Muscle layer of duodenum (tissue), 2 donors: ENCODE measurements around the gene TMEM131.
"Not testable (repeated sequence)": the region's sequence is repeated elsewhere in the genome, so short reads cannot be mapped to it uniquely, and the experiment has no call there.

Experiments
- H3K27ac ChIP-seq: one replicate; pipeline ENCODE4 v1.7.0; 2013; ENCODE audit warnings: mild to moderate bottlenecking, low read length
- H3K27me3 ChIP-seq: one replicate; pipeline ENCODE4 v1.7.0; 2013; ENCODE audit warnings: low read depth, mild to moderate bottlenecking, control low read depth, low read length
- H3K36me3 ChIP-seq, 2 donors: one replicate each; pipeline ENCODE4 v1.7.0; 2013; ENCODE audit warnings: low read length in 2 of 2, control low read depth in 1 of 2, mild to moderate bottlenecking in 1 of 2; ENCODE audit not compliant: insufficient read depth in 2 of 2, control insufficient read depth in 1 of 2
- H3K4me1 ChIP-seq, 2 donors: one replicate each; pipeline ENCODE4 v1.7.0; 2013; ENCODE audit warnings: low read length in 2 of 2, mild to moderate bottlenecking in 2 of 2, control low read depth in 1 of 2, moderate library complexity in 1 of 2; ENCODE audit not compliant: insufficient read depth in 2 of 2, control insufficient read depth in 1 of 2
- H3K4me3 ChIP-seq, 2 donors: one replicate each; pipeline ENCODE4 v1.7.0; 2013; ENCODE audit warnings: low read length in 2 of 2, low read depth in 1 of 2, mild to moderate bottlenecking in 1 of 2
- H3K9me3 ChIP-seq, 2 donors: one replicate each; pipeline ENCODE4 v1.7.0; 2013; ENCODE audit warnings: low read length in 2 of 2, control low read depth in 1 of 2, mild to moderate bottlenecking in 1 of 2; ENCODE audit not compliant: control insufficient read depth in 1 of 2
- donor health status: healthy.

Gene TMEM131

DNA sequence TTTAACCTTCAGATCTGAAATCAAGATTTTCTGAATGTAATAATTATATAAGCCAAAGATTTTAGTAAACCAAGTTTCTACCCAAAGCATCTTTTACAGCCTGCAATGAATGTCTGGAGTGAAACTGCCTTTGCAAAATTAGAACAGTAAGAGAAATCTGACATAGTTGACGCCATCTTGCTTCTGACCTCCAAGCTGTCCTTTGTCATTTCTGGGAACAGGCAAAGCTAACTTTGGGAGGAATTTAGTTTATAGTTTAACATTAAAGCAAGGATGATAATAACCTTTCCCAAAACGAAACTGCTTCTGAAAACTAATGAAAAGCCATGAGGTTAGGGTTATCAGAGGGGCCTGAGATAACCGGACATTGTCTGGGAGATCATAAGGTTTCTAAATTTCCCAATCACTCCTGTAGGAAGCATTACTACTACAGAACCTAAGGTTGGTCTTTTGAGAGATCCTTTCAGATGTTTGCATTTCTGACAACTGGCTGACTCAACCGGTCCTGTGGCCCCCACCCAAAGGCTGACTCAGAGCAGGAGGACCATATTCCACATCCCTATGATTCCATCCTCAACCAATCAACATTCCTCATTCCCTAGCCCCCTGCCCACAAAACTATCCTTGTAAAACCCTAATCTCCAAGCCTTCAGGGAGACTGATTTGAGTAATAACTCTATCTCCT is 124.5 kb downstream of the TMEM131 start:
- no peaks in the 10 kb centered on the region for H3K27me3 ChIP-seq
- H3K4me1 ChIP-seq = peaks cover 14 to 31% of the 10 kb centered on the region in 2 donors
- H3K36me3 ChIP-seq = no peaks in the 10 kb centered on the region
- no peak overlapping the region for H3K27ac ChIP-seq
- H3K4me3 ChIP-seq = no peak overlapping the region
- H3K9me3 ChIP-seq = peaks cover 0 to 2% of the 10 kb centered on the region in 2 donors

DNA sequence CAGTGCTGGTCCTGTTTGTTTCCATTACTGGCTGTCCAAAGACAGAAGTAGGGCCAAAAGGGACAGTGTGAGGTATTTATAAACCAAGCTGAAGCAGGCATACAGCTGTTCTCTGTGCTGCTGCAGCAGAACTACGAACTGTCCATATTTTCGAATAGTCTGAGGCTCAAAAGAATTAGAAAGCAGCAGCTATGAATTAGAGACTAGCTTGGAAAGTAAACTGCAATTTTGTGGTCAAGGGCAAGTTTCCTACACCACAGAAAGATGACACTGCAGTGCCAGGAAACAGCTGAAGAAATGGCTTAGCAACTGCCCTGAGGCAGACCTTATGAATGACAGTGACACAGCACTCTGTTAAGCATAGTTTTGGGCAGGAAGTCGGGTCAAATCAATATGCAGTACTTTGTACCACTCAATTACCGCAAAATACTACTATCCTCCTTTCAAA is 125.3 kb downstream of the TMEM131 start:
- H3K4me3 ChIP-seq = no peak overlapping the region
- peaks cover 14 to 31% of the 10 kb centered on the region in 2 donors for H3K4me1 ChIP-seq
- H3K36me3 ChIP-seq = no peaks in the 10 kb centered on the region
- peaks cover 0 to 2% of the 10 kb centered on the region in 2 donors for H3K9me3 ChIP-seq
- no peaks in the 10 kb centered on the region for H3K27me3 ChIP-seq
- peak overlapping the region; percentile 17 for H3K27ac ChIP-seq

DNA sequence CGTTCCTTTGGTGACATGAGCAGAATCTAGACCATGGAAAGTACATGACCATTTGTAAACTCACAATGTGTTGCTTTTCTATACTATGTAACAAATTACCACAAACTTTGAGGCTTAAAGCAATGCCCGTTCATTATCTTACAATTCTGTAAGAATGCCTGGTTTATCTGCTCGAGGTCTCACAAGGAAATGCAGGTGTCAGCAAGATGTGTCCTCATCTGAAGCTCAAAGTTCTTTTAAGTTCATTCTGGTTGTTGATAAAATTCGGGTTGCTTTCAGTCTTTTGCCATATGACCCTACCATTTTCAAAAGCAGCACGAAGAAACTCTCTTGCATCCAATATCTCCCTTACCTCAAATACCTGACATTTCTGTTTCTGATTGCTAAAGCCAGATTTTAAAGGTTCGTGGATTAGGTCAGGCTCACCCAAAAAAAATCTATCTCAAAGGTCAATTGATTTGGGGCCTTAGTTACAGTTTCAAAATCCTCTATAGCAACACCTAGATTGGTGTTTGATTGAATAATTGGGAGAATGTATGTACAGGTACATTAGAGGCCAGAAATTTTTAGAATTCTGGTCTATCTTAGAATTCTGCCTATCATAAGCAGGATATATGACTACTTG is 125.9 kb downstream of the TMEM131 start:
- Histone ChIP-seq H3K4me1 (peaks cover 14 to 31% of the 10 kb centered on the region in 2 donors), H3K36me3 (no peaks in the 10 kb centered on the region), H3K4me3 (no peak overlapping the region), H3K27me3 (no peaks in the 10 kb centered on the region), H3K27ac (peak overlapping the region; percentile 0), H3K9me3 (peaks cover 0 to 2% of the 10 kb centered on the region in 2 donors)

DNA sequence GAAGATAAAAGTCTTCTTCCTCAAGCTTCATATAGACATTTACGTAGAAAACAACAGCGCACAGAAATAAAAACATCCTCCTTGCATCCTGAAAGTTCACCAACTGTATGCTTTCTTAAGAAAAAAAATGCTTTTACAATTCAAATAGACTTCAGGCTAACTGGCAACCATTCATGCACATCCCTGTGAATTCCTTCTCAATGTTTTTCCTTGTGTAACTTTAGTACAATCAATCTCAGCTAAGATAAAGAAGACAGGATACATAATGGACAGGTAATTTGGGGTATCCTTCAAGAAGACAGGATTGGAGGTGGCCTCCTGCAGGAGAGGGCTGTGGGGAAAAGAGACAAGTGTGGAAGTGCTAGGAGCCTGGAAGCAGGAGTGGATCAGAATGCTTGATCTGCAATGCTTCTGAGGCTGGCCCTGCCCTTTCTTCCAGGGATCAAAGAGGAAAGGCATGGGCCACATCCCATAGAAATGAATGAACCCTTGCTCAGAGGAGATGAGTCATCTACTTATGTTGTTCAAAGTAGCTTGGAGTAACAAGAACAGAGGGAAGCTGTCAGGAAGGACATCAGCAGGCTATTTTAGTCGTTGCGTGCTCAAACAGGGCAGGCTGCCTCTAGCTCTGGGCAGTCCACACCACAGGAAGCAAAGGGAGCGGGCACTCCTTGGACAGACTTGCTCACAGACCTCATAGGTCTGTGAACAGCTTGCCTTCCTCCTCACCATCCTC is 126.6 kb downstream of the TMEM131 start:
- H3K36me3 ChIP-seq = no peaks in the 10 kb centered on the region
- H3K4me3 ChIP-seq = no peak overlapping the region
- H3K27ac ChIP-seq = peak overlapping the region; percentile 0
- H3K27me3 ChIP-seq = no peaks in the 10 kb centered on the region
- H3K9me3 ChIP-seq = peaks cover 0 to 2% of the 10 kb centered on the region in 2 donors
- peaks cover 14 to 31% of the 10 kb centered on the region in 2 donors for H3K4me1 ChIP-seq

DNA sequence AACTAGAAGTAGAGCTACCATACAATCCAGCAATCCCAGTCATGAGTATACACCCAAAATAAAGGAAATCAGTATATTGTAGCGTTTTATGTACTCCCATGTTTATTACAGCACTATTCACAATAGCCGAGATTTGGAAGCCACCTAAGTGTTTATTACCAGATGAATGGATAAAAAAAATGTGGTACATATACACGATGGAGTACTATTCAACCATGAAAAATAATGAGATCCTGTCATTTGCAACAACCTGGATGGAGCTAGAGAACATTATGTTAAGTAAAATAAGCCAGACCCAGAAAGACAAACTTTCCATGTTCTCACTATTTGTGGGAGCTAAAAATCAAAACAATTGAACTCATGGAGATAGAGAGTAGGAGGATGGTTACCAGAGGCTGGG is 131.9 kb downstream of the TMEM131 start:
- Histone ChIP-seq H3K4me1 (peaks cover 0 to under 1% of the 10 kb centered on the region in 2 donors), H3K9me3 (no peaks in the 10 kb centered on the region), H3K27ac (no peak overlapping the region), H3K4me3 (no peak overlapping the region), H3K27me3 (no peaks in the 10 kb centered on the region), H3K36me3 (peaks cover 4 to 10% of the 10 kb centered on the region in 2 donors)

DNA sequence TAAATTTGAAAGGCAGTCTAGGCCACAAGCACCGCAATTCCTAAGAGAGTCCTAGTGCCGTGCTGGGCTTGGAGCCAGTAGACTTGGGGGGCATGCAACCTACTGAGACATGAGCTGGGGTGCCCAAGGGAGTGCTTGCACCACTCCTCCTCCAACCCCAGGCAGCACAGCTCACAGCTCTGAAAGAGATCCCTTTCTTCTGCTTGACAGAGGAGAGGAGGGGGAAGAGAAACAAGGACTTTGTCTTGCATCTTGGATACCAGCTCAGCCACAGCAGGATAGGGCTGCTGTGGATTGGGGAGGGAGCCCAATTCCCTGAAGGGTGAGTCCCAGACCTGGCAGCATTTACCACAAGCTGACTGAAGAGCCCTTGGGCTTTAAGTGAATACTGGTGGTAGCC is 134.6 kb downstream of the TMEM131 start:
- Histone ChIP-seq H3K9me3 (no peaks in the 10 kb centered on the region), H3K36me3 (peaks cover 8 to 11% of the 10 kb centered on the region in 2 donors), H3K4me3 (no peak overlapping the region), H3K4me1 (no peaks in the 10 kb centered on the region), H3K27me3 (no peaks in the 10 kb centered on the region), H3K27ac (no peak overlapping the region)

DNA sequence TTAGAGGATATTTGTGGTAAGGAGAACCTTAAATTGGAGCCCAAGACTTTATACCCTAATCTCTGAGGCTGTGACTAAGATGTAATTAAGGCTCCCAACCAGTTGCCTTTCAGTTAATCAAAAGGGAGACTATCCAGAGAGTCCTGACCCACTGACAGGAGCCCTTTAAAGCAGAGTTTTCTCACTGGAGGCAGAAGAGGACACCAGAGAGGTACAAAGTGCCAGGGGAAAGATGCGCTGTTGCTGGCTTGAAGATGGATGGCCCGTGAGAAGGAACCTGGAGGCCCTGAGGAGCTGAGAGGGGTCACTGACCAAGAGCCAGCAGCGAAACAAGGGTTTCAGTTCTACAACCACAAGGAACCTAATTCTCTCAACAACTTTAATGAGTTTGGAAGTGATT is 137.3 kb downstream of the TMEM131 start:
- Histone ChIP-seq H3K36me3 (peaks cover 8 to 11% of the 10 kb centered on the region in 2 donors), H3K4me3 (no peak overlapping the region), H3K27me3 (no peaks in the 10 kb centered on the region), H3K9me3 (no peaks in the 10 kb centered on the region), H3K4me1 (no peaks in the 10 kb centered on the region), H3K27ac (no peak overlapping the region)

DNA sequence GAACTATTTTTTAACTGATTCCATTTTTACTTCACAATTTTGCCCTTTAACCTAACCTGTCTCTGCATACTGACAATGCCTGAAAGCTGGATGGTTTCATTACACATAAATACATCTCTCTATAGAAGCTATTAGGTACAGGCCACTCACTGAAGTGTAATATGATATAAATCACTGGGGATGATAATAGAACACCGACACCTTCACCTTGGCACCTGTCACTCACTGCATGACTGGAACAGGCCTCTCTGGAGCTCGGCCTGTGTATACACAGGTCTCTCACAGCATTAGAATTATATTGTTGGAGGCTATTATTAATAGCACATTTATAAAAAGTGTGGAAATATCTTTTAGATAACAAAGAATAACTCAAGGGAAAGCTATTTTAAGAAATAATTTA is 138.2 kb downstream of the TMEM131 start:
- Histone ChIP-seq H3K27ac (no peak overlapping the region), H3K4me3 (no peak overlapping the region), H3K4me1 (no peaks in the 10 kb centered on the region), H3K27me3 (no peaks in the 10 kb centered on the region), H3K36me3 (peaks cover 8 to 11% of the 10 kb centered on the region in 2 donors), H3K9me3 (no peaks in the 10 kb centered on the region)

DNA sequence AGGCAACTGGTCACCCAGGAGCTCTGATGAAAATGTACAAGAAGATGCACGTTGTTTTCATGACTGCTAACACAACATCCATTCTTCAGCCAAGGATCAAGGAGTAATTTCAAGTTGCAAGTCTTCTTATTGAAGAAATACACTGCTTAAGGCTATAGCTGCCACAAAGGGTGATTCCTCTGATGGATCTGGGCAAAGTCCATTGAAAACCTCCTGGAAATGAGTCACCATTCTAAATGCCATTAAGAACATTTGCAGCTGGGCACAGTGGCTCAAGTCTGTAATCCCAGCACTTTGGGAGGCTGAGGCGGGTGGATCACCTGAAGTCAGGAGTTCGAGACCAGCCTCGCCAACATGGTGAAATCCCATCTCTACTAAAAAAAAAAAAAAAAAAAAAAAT is 142.7 kb downstream of the TMEM131 start:
- H3K4me1 ChIP-seq, H3K27me3 ChIP-seq, H3K4me3 ChIP-seq, H3K36me3 ChIP-seq, H3K9me3 ChIP-seq, H3K27ac ChIP-seq: not testable (repeated sequence)

DNA sequence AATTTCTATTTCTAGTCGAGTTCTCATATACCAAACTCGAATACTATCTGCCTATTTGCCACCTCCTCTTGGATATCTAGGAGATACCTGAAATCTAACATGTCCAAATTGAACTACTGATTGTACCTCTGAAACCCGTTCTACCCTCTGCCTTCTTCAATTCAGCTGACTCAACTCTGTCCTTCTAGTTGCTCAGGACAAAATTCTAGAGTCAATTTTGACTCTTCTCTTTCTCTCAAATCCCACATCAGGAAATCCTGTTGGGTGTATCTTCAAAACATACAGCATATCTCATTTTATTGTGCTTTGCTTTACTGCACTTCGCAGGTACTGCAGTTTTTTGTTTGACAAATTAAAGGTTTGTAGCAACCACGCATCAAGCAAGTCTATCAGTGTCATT is 144.6 kb downstream of the TMEM131 start:
- H3K27ac ChIP-seq = no peak overlapping the region
- H3K4me1 ChIP-seq = peaks cover 0 to 4% of the 10 kb centered on the region in 2 donors
- no peaks in the 10 kb centered on the region for H3K36me3 ChIP-seq

DNA sequence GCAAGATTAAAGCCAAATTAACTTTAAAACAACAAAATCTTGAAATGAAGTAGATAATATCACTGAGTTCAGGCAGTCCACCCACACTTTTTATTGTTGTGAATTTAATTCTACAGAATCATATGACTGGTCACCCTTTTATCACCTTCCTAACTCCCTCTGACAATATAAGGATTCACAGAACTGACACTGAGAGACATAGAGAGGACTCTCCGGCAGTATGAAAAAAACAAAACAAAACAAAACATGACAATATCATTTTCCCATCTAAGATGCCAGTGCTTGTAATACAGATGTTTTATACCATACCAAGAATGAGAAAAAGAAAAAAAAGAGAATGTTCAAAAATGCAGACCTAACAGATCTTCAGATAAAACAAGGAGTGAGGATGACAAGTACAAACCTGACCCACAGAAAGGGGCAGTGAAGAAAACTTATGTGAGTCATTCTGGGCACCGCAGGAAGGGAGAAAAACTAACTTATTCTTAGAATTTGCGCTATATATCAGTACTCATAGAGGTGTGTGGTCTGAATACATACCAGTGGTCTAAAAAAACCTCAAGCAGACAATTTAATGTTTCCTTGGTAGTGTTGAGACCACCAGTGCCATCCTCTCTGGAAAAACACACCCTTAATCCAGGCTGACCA is 145.7 kb downstream of the TMEM131 start:
- Histone ChIP-seq H3K9me3 (no peaks in the 10 kb centered on the region), H3K36me3 (no peaks in the 10 kb centered on the region), H3K27me3 (no peaks in the 10 kb centered on the region), H3K4me3 (no peak overlapping the region), H3K27ac (no peak overlapping the region), H3K4me1 (peaks cover 0 to 4% of the 10 kb centered on the region in 2 donors)

More for the DNA sequence above, 144.6 kb downstream of the TMEM131 start:
- Histone ChIP-seq H3K27me3 (no peaks in the 10 kb centered on the region), H3K4me3 (no peak overlapping the region), H3K9me3 (no peaks in the 10 kb centered on the region)
